Stimulated activated CD4-positive, alpha-beta T cell treated with anti-CD3 and anti-CD28 coated beads, Interleukin-15, amount 100 ng/mL, for 24 hours (primary cell): Measurements from ENCODE around the gene AUTS2.

ENCODE experiments used
- DNase-seq: peaks from one replicate; pipeline ENCODE4 v3.0.0-alpha.2; 2020

Gene AUTS2

DNA sequence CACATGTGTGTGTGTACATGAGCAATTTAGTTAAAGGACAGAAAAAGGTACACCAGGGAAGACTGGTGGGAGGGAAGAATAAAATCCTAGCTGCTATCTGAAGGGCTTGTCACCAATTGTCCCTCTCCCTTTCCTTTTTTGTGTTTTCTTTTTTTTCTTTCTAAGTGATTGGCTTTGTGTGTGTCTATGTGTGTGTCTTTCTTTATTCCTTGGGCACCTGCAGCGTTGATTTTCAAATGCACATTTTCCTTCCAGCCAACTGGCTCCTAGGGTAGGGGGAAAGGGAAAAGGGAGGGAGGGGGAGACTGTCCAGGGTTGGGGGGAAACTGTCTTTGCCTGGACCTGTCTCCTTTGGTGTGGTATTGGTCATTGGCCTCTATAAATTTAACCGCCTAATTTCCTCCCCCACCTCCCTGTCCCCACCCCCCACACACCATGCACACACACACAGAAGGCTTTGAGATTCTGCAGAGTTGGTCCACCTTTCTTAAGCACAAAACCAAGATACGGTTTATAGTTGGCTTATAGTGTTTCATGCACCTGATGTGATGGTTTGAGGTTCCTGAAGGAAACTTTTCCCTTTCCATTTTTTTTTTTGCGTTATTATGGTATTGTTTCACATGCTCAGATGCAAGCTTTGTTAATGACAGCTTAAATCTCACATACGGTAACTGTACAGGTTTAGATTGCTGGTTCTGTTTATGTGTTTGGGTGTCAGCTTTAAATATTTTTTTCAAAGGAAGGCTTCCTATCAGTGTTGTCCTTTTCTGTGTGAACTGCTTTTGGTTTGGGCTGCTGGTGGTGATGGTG lies 2.6 kb downstream of the AUTS2 start:
- no peak for DNase-seq

DNA sequence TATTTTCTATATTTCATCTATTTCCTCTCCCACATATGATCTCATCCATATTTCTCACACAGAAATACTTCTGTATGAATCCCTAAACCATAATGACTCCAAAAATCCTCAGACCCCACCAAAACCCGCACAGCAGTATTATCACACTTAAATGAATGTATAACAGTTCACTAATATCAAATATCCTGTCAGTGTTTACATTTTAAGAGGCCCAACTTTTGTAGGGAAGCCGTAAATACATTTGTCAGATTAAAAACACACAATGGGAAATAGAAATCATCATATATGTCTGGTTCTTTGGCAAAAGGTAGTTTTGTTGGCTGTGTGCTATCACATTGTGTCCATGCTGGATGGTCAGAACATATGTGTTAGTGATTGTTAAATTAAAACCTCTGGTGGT lies 4.2 kb downstream of the AUTS2 start:
- DNase-seq, result no peak

DNA sequence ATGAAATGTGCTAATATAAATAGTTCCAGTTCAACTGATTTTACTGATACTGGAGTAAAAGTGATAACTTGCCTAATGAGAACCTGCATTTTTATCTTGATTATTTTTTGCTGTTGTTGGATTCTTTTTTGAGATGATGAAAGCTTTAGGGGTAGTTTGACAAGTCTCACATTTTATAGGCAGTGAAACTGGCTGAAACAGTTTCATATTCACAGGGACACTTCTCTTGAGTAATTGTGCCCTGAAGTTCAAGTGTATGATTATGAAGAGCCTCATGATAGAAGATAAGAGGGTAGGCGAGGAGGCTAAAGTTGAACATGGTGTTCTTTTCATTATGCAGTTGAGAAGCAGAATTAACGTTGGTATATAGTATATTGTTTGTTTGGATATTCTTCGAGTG lies 5.1 kb downstream of the AUTS2 start:
- DNase-seq, result no peak

DNA sequence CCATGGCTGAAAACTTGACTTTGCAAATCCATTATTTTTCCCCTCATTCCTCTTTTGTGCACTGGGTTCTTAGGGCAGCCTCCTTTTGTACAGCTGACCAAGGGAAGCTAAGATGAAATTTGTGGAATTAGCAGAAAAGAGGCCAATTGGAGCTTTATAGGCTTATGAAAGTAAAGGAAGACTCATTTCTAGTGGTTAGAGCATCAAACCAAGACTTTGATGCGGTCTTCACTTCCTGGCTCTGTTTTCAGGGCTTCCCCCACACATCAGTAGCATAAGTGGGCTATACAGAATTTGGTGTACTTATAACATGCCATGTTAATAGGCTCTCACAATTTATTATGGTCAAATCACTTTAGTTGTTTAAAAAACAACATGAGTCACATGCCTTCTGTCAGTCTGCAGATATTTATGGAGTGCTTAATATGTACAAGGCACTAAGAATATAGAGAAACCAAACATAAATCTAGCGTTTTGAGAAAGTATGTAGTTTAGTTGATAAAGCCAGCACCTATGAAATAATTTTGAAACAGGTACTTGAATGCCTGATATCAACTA lies 5.7 kb downstream of the AUTS2 start:
- no peak for DNase-seq

DNA sequence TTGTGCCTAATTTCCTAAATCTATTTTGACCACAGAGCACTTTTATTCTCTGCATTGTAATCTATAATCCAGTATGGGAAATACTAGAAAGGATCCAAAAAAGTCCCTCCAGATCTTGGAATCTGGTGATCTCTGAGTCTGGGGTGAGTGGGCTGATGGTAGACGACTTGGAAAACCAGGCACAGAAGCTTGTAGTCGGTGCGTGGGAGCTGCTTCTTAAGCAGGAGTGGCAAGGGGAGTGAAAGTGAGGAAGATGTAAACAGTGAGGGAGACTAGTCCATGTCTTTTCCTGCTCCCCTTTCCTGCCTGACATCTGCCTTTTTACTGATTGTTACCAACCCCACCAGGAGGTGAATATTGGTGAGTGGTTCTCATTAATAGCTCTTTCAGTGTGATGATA lies 6.8 kb downstream of the AUTS2 start:
- no peak for DNase-seq

DNA sequence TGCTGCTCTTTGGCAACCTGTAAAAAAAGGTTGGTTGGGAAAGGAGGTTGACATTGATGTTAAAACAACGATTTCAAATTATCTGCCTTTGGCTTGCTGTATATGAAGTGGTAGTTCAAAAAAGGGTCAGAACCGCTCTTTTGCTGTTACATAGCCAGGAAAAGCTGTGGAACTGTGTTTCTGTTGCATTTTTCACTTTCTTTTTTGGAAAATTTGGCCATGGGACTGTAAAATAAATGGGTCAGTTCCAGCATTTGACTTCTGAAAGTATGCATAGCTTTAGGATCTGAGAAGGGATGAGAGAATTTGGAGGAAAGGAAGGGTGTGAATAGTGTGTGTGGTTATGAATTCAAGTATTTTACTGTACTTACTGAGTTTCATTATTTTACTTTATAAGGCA lies 7.3 kb downstream of the AUTS2 start:
- DNase-seq, result no peak

DNA sequence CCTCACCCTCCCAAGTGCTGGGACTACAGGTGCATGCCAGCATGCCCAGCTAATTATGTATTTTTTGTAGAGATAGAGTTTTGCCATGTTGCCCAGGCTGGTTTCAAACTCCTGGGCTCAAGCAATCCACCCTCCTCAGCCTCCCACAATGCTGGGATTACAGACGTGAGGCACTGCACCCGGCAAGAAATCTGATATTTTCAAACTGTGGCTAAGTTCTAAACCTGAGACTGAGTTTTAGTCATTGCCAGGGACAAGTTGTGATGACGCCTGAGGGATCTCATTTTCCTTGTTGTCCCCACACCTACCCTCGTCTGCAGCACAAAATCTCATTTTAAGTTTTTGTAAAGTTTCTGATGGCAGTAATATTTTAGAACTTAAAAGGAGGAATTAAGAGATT lies 9.8 kb downstream of the AUTS2 start:
- no peak for DNase-seq

DNA sequence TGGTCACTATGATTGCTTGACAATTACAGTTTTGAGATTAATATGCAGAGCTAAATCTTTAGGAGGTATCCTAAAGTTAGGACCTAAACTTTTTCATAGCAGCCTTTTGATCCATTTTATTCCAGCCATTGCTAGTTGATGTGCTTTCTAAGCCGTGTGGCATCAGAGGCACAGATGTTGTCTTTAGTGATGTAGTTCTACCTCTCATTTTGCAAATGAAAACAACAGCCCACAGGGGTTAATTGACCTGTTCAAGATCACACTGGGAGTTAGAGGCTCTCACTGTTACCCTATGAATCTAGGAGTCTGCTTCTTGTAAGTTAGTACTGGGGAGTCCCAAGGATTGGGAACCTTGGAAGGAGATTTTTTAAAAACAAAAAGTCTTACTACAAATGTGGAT lies 10.6 kb downstream of the AUTS2 start:
- no peak for DNase-seq

DNA sequence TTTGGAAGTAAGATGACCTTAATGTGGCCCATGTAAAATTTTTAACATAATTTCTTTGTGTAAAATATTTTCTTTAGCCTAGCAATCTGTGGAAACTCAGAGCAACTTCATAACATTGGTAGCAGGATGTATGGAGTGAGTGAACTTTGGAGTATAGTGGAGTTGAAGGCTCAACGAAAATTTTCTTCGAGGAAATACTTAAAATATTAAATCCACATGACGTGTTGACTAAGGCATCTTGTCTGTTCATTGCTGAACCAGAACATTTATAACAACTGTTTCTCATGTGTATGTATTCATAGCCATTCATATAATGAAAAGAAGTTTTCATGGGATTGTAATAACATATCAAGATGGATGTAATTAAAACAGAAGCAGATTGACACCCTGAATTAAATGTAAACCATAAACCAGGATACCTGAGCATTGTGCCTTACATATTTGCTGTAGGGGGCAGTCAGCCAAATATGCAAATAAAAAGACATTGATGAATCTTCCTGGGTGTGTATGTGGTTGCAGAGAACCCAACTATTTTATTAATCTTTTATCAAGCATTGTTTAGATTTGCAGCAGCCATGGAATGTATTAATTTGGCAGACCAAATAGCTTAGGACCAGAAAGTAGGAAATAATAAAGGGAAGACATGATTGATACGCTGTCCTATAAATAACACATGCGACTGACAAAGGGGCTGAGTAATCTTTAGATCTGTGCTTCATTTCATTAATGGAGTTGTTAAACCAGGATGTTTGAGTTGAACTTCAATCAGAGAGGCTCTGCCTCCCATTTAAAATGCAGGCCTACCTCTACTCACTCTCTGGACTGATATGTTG lies 11.5 kb downstream of the AUTS2 start:
- no peak for DNase-seq

DNA sequence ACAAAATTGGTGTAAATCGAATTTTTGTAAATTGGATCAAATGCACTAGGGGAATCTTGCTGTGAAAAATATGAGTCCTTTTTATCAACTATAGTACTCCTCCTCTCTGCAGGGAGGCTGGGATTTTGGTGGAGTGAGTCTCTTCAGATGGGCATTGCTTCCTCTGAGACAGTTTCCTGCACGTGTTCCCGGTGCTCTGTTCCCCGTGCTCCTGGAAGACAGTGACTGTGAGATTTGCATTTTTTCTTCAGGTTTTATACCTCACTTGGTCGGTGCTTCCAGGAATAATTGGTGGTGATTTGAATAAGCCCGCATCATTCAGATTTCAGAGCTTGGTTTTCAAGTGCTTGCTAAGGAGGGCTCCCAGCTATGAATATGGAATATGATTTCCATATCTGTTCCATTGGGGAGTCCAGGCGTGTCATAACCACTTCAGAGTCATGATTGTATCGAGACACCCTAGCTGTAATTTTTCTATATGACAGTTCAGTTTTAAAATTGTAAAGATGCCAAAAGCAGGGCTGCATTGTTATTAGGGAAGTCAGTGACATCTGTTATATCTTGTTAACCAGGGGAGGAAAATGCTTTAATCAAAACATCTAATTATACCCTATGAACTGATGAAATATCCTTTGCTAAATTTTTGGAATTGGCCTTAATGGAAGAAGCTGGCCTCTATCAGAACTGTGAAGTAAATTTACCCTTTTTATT lies 12.3 kb downstream of the AUTS2 start:
- DNase-seq, result no peak

DNA sequence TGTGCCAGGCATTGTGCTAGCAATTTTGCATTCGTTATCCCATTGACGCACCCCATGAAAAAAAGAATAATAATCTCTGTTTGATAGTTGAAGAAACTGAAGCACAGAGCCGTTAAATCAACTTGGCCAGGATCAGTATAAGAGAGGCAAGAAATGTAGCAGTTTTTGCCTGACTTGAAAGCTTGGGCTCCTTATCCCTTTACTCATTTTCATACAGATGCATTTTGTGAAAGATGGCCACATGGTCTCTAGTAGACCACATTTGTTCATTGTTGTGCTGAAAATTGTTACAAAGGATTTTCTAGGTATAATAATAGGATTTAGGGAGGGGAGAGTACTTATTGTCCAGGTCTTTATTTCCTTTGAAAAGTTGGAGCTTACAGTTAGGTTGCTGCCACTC lies 14.7 kb downstream of the AUTS2 start:
- DNase-seq, result no peak

DNA sequence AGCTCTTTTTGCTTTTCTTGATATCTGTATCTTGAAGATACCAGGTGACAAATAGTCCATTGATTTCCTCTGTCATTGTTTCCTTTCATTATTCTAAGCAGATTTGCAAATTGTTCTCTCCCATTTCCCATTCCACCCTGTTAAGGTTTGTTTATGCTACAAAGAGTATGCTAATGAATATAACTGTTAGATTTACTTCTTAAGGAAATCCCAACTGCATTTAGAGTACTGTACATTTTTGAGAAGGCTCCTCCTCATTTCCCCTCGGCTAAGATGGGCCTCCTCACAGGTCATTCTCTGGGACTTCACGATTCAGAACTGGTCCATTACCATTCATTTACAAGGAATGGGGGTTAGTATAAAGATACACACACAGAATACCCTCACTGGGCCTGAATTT lies 15.6 kb downstream of the AUTS2 start:
- no peak for DNase-seq

DNA sequence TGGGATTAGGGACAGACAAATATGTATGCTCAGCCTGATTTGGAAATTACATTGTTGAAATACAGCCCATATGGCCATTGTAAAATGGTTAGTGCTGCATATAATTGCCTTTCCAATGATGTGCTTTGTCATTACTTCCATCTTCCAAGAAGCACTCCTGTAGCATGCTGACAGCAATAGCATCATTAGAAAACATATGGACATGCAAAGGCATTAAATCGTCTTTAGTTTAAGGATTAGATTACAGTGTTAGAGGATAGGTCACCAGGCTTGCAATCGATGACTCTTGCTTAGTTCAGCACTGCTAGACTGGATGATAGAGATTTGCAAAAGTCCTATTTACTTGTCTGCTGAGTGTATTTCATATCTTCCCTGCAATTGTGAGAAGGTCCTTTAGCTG lies 17.4 kb downstream of the AUTS2 start:
- no peak for DNase-seq

DNA sequence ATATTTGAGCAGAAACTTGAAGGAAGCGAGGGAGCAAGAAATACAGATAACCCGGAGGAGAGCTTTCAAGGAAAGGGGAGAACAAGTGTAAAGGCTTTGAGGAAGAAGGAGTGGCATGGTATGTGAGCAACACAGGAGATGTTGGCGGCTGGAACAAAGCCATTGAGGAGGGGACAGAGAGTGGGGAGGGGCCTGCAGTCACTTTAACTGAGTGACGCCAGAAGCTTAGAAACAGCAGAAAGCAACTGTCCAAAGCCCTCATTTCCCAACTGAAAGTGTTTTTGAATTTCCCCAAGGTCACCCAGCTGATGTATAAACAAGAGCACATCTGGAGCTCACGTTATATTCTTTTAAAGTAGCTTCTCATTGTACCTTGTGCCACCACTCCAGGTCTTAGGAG lies 19.1 kb downstream of the AUTS2 start:
- DNase-seq, result no peak

DNA sequence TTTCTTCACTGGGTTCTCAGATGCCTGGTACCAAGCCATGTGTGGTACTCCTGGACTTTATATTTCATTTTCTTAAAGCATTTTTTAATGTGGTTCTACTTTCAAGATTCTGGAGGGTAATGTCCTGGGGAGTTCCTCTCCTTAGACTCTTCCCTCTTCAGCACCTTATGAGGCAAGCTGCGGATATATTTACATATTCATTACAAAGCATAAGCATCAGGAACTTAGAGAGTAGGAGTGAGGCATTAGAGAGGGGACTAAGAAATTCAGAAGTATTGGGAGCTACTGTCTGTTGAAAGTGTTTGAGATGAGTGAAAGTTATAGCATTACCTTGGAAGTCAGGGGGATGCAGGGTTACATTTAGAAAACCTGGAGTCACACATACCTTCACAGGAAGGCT lies 20.8 kb downstream of the AUTS2 start:
- DNase-seq, result no peak

DNA sequence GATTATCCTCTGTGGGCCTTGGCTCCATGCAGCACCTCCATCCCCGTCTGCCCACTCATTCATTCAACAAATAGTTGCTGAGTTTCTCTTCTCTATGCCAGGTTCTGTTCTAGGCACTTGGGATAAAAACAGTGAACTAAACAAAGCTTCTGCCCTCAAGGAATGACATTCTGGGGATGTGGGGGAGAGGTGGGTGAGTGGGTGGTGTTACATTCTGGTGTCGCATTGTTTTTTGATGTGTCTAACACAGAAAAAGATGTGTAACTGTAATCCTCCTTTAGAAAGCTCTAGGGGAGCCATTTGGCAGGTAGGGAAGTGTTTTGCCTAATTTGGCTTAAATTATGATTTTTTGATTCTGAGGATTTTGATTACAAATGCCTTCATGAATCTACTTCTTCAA lies 21.4 kb downstream of the AUTS2 start:
- DNase-seq, result no peak

DNA sequence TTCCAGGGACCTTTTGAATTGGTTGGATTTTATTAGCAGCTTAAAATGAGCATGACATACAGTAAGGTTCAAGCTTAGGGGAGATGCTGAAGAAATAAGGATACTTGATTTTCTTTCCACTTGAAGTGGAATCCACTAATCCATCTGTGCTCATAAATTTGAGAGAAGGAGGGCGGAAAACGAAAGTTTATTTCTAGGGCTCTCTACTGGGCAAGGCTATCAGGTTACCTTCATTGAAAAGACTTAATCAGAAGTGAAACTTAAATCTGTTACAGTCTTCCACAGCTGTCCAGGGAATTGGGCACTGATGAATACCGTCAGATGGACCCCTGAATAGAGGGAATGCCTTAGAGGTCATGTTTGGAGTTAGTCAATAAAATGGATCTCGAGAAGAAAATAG lies 21.8 kb downstream of the AUTS2 start:
- DNase-seq, result no peak

DNA sequence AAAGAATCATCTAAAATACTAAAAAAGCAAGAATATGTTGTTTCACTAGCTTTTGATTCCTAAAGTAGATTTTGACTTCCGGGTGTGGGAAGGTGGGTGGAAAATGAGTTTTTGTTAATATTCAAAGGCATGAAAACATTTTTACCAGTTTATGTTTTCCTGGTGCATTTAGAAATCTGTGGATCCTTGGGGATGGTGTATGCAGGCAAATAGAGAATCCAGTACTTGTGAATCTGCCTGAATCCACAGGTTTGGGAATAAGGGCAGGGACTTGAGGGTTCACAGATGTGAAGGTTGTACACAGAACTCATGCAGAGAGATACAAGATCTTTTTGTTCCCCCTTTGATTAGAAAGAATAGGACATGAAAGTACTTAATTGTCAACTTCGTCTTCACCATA lies 22.4 kb downstream of the AUTS2 start:
- no peak for DNase-seq

DNA sequence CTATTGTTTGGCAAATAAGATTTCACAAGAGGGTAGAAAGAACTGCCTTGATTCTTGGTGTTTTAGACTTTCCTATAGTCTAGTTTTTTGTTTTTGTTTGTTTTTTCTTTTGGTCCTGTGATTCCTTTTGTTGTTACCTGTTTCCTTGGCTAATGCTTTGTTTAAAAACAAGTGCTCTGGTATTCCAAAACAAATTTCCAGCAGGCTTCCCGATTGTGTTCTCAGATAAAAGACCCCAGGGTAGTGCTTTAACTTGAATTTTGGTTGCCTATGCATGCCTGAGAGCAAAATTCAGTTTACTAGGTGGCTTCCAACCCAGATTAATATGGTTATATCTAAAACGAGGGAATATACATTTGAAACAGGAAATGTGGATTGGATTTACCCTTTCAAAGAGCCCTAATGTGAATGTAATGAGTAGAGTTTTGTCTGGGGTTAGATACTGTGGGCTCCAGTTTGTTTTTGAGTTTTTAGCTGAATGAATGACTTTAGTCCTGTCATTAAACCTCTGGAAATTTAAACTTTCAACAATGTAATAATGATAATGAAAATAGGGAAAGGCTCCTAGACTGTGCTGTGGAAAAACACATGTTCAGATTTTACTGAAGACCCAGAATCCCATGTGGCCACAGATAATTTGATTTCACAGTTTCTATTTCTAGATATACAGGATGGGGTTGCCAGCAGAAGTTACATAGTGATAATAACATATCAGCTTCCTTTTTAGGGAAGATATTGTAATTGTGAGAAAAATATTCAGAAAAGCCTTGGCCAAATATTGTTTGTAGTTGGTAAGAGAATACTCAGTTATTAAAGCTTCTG lies 23.9 kb downstream of the AUTS2 start:
- no peak for DNase-seq

DNA sequence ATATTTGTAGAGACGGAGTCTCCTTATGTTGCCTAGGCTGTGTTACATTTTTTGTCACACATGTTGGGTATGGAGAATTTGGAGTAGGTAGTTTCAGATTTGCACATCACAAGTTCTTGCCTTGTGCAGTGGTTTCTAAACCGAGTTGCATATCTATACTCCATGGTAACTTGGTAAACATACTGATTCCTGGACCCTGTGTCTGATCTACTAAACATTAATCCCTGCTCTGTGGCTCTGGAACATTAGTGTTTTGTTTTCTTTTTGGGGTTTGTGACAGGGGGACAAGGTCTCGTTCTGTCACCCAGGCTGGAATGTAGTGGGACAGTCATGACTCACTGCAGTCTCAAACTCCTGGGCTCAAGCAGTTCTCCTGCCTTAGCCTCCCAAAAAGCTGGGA lies 24.7 kb downstream of the AUTS2 start:
- DNase-seq, result no peak

DNA sequence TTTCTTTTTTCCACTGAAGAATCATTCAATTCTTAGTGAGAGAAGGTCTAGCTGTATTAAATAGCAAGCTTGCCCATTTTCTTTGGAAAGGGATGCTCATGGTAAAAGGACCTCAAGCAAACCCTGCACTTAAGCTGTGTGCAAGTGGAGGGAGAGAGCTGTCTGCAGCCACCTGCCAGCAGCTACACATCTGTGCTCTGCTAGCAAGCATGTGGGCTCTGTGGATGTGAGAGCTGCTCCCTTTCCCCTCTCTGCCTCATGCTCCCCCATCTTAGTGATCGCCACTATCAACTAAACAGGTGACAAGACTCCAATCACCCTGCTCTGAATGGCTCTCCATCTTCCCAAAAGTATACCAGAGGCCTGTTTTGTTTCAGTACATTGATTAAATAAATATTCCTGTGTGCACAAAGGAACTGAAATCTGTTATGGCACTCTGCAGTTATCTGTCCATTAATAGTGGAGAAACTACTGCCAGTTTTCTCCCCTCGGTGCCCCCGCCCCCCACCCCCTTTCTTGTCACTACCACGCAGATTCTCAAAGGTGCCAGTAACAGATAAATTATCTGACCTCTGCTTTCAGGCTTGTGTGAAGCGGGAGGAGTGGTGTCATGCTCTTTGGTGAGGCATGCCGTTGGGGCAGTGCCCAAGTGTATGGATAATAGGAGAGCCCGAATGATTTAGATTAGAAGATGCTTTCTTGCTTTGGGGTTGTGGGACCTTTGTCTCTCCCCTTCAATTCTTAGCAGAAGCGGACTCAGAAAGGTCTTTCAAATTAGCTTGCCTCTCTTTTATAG lies 26.4 kb downstream of the AUTS2 start:
- DNase-seq, result no peak

DNA sequence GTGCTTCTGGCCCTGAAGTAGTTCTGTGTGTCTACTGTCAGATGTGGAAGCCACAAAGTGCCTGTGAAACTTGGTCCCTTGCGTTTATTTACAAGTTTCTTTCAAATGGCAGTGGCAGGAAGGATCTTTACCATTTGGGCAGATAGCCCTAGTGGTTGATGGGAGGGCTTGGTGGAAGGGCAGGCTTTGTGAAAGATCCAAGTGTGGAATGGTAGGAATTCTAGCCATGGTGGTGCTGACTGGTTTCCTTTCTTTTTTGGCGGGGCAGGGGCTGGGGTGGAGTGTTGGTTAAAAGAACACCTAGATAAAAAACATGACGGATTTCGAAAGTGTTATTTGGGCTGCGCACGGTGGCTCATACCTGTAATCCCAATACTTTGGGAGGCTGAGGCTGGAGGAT lies 27.0 kb downstream of the AUTS2 start:
- DNase-seq, result no peak
